ENCODE data around the gene CIRBP. TPM values are rescaled to one million over a fixed set of nuclear protein-coding genes. Genes with fewer than 3 reads are reported as not detected.

The CIRBP gene
- total and polyA plus RNA-seq, 3 donors from 2014 or later = 483 to 661 (median 621) TPM

DNA sequence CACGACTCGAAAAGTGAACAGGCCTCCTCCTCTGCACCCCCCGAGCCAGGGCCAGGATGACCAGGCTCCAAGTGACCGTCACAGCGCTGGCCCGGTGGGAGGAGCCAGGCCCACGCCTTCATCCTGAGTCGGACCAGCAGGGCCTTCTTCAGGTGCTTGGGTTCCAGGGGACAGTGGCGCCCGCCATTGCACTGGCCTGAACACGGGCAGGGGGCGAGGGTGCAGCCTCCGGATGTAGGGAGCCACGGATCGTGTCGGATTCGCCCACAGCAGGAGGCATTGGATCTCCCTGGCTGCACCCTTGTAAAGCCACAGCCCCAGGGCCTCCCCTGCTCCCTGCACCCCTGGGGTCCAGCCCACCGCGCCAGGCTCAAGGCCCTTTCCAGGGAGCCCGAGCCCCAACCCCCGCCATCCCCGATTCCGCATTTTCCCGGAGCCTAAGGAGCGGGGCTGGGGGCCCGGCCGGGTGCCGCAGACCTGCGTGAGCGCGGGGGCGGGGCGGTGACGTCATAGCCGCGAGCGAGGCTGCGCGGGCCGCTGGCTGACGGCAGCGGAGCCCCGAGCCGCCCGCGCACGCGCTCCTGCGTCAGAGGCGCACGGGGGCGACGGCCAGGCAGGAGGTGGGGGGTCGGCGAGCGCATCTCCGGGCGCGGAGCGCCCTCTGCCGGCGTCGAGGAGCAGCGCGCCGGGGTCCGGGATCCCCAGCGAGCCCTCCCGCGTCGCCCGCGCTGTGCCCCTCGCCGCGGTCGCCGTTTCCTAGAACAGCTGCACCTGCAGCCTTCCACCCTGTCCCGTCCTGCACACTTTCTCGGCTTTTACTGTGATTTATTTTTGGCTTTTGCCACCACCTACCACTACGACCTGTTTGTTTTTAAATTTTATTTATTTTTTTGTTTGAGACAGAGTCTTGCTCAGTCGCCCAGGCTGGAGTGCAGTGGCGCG is 29.1 kb upstream of the CIRBP start:
- peak; percentile 92 for DNase-seq
- TF ChIP-seq POLR2A (IDR thresholded peaks at IDR 0.05) = no peak
- TF ChIP-seq, protein P1, sequence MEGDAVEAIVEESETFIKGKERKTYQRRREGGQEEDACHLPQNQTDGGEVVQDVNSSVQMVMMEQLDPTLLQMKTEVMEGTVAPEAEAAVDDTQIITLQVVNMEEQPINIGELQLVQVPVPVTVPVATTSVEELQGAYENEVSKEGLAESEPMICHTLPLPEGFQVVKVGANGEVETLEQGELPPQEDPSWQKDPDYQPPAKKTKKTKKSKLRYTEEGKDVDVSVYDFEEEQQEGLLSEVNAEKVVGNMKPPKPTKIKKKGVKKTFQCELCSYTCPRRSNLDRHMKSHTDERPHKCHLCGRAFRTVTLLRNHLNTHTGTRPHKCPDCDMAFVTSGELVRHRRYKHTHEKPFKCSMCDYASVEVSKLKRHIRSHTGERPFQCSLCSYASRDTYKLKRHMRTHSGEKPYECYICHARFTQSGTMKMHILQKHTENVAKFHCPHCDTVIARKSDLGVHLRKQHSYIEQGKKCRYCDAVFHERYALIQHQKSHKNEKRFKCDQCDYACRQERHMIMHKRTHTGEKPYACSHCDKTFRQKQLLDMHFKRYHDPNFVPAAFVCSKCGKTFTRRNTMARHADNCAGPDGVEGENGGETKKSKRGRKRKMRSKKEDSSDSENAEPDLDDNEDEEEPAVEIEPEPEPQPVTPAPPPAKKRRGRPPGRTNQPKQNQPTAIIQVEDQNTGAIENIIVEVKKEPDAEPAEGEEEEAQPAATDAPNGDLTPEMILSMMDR (IDR thresholded peaks at IDR 0.05) = peak; percentile 92 to 99 (median 99)
- Histone ChIP-seq H3K27me3 (no peaks in the 10 kb centered on the region), H3K4me1 (peaks cover 60% of the 10 kb centered on the region), H3K4me3 (peak overlapping the region; percentile 21 to 36), H3K9me3 (no peaks in the 10 kb centered on the region), H3K27ac (peak overlapping the region; percentile 92 to 95), H3K36me3 (ENCODE audit: low read depth, missing control alignments) (no peaks in the 10 kb centered on the region)
- intact Hi-C loops (cut with DNase I; ENCODE audit: low total_unique reads) = no loop called here
- WGBS, 2 donors = 3 to 10% methylated on average over 16 to 83 of the region's 84 CpGs

DNA sequence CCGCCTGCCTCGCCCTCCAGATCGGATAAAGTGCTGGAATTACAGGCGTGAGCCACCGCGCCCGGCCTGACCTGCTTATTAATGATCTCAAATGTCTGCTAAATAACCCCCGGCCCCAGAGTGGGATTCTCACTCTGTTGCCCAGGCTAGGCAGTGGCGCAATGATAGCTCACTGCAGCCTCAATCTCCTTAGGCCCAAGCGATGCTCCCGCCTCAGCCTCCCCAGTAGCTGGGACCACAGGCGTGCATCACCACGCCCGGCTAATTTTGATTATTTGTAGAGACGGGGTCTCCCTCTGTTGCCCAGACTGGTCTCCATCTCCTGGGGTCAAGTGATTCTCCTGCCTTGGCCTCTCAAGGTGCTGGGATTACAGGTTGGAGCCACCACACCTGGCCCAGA is 28.2 kb upstream of the CIRBP start:
- no peak for DNase-seq
- 52 to 58% methylated on average over 10 to 15 of the region's 15 CpGs for WGBS, 2 donors
- Histone ChIP-seq H3K9me3 (no peaks in the 10 kb centered on the region), H3K4me3 (peak overlapping the region in 1 of 2 donors; percentile 88), H3K4me1 (peaks cover 69% of the 10 kb centered on the region), H3K36me3 (ENCODE audit: low read depth, missing control alignments) (no peaks in the 10 kb centered on the region), H3K27ac (peak overlapping the region; percentile 90 to 97), H3K27me3 (no peaks in the 10 kb centered on the region)
- intact Hi-C loops (cut with DNase I; ENCODE audit: low total_unique reads) = no loop called here
- TF ChIP-seq, protein P1 (IDR thresholded peaks at IDR 0.05) = no peak
- TF ChIP-seq POLR2A (IDR thresholded peaks at IDR 0.05) = no peak

DNA sequence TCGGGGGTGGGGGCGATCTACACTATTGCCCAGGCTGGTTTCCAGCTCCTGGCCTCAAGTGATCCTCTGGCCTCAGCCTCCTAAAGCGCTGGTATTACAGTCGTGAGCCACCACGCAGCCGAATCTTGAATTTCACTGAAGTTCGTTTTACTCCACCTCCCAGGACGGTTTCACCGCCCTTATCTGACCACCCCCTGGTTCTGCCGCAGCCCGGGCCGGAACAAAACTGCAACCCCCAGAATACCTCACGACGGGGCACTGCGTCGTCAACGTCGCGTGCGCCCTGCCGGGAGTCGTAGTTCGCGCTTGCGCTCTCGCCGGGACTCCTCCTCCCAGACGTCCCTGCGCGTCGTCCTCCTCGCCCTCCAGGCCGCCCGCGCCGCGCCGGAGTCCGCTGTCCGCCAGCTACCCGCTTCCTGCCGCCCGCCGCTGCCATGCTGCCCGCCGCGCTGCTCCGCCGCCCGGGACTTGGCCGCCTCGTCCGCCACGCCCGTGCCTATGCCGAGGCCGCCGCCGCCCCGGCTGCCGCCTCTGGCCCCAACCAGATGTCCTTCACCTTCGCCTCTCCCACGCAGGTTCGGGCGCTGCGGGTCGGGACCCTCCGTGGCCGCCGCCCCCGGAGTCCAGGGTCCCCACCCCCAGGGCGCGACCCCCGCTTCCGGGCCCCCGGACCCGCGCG is 27.6 kb upstream of the CIRBP start, which contains the start of gene ATP5F1D:
ATP5F1D (plus strand) TSS at position 335 of the 679 bp plus-strand sequence; CDS start at position 435, 100 bp downstream.
- DNase-seq = peak; percentile 95
- Histone ChIP-seq H3K4me3 (peak within 1 kb of the TSS; percentile 88 to 91), H3K9me3 (no peaks in the 10 kb centered on the region), H3K4me1 (peaks cover 75% of the 10 kb centered on the region), H3K36me3 (ENCODE audit: low read depth, missing control alignments) (no peaks in the 10 kb centered on the region), H3K27me3 (no peaks in the 10 kb centered on the region), H3K27ac (peak within 1 kb of the TSS; percentile 90 to 97)
- TF ChIP-seq POLR2A (IDR thresholded peaks at IDR 0.05) = peak; percentile 46
- TF ChIP-seq, protein P1 (IDR thresholded peaks at IDR 0.05) = peak in 1 of 3 experiments; percentile 11
- whole genome bisulfite sequencing, 2 donors = 1% methylated on average over 38 to 69 of the region's 79 CpGs
- intact Hi-C loops (cut with DNase I; ENCODE audit: low total_unique reads) = no loop called here

DNA sequence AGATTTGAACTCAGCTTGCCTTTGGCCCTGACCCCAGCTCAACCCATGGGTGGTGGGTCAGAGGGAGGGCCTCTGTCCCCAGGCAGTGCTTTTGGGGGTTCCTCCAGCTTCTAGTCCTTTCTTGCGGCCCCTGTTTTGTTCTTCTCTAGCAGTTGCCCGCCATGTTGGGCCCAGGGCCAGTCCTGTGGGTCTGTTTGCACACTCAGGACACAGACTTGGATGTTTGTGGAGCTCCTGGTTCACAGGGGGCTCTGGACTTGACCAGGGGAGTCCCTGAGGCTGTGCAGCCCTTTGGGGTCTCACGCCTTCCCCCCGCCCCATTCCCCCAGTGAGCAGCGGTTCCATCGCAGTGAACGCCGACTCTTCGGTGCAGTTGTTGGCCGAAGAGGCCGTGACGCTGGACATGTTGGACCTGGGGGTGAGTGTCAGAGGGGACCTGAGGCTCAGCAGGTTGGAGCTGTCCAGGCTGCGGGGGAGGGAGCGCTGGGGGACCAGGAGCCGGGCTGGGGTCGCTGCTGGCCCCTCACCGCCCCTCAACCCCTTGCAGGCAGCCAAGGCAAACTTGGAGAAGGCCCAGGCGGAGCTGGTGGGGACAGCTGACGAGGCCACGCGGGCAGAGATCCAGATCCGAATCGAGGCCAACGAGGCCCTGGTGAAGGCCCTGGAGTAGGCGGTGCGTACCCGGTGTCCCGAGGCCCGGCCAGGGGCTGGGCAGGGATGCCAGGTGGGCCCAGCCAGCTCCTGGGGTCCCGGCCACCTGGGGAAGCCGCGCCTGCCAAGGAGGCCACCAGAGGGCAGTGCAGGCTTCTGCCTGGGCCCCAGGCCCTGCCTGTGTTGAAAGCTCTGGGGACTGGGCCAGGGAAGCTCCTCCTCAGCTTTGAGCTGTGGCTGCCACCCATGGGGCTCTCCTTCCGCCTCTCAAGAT is 25.1 kb upstream of the CIRBP start:
- Histone ChIP-seq H3K9me3 (no peaks in the 10 kb centered on the region), H3K36me3 (ENCODE audit: low read depth, missing control alignments) (no peaks in the 10 kb centered on the region), H3K27ac (peak overlapping the region; percentile 79 to 99), H3K4me1 (peaks cover 71% of the 10 kb centered on the region), H3K4me3 (no peak overlapping the region), H3K27me3 (no peaks in the 10 kb centered on the region)
- intact Hi-C loops (cut with DNase I; ENCODE audit: low total_unique reads) = no loop called here
- 46 to 77% methylated on average over 10 to 33 of the region's 33 CpGs for WGBS, 2 donors
- TF ChIP-seq, protein P1 (IDR thresholded peaks at IDR 0.05) = peak; percentile 93 to 98 (median 95)
- TF ChIP-seq POLR2A (IDR thresholded peaks at IDR 0.05) = no peak
- DNase-seq = peak; percentile 90
